Astrocyte of the cerebellum (primary cell): ENCODE results near the gene POC1A.

ENCODE experiments used
- DNase-seq: peaks from one replicate; pipeline ENCODE4 v3.0.0-alpha.2; 2011; ENCODE audit warnings: low read depth
- H3K4me3 ChIP-seq: 2 replicates; pipeline ENCODE4 v1.5.1; 2011; ENCODE audit warnings: mild to moderate bottlenecking, low read depth, low read length, moderate library complexity
- in situ Hi-C: cut with HindIII; loops from 2 replicates; pipeline ENCODE4 v1.10.0; 2017; ENCODE audit warnings: low sequenced_read_pairs
- TF ChIP-seq, protein P1 (sequence below): IDR thresholded peaks from 2 replicates; pipeline ENCODE4 v1.5.1; 2012; ENCODE audit warnings: low read length, low read depth, moderate library complexity, mild to moderate bottlenecking; ENCODE audit errors: missing control alignments

POC1A gene

DNA sequence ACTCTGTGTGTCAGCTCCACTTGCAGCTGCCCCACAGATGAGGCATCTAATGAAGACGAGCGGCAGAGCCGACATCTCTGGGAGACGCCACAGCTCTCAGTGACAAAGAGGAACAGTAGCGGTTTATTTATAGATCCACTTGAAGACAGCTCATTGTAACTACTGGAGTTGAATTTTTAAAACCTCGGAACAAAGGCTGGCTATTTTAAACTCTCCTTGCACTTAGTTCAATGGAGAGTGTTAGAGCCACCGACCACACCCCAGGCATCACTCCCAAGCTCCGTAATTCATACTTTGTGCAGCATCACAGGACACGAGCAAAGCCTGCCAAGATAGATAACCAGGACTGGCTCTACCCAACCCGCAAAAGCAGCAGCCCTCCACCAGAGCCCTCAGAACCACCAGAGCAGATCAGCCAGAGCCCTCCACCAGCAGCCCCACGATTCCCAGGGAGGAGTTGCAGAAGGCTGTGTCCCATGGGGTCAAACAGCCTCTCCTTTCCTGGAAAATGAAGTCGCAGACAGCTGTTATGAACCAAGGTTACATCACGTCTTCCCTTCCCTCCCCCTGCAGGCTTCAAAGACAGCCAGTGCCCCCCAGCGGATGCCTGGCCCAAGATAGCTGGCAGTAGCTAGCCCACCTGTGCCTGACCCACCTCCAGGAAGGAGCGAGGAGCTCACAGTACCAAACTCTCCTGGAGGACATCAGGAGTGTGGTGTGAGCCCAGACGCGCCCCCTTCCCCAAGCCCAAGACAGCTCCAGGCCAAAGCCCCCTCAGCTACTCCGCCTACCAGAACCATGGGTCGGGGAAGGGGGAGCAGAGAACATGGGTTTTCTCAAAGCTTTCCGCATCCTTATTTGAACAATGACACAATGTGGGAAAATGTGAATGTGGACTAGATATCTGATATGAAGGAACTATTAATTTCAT, 45.7 kb downstream of the POC1A start:
- DNase-seq: no peak
- no peak overlapping the region for H3K4me3 ChIP-seq
- TF ChIP-seq, protein P1, sequence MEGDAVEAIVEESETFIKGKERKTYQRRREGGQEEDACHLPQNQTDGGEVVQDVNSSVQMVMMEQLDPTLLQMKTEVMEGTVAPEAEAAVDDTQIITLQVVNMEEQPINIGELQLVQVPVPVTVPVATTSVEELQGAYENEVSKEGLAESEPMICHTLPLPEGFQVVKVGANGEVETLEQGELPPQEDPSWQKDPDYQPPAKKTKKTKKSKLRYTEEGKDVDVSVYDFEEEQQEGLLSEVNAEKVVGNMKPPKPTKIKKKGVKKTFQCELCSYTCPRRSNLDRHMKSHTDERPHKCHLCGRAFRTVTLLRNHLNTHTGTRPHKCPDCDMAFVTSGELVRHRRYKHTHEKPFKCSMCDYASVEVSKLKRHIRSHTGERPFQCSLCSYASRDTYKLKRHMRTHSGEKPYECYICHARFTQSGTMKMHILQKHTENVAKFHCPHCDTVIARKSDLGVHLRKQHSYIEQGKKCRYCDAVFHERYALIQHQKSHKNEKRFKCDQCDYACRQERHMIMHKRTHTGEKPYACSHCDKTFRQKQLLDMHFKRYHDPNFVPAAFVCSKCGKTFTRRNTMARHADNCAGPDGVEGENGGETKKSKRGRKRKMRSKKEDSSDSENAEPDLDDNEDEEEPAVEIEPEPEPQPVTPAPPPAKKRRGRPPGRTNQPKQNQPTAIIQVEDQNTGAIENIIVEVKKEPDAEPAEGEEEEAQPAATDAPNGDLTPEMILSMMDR: no peak
- in situ Hi-C loops: no loop called here

DNA sequence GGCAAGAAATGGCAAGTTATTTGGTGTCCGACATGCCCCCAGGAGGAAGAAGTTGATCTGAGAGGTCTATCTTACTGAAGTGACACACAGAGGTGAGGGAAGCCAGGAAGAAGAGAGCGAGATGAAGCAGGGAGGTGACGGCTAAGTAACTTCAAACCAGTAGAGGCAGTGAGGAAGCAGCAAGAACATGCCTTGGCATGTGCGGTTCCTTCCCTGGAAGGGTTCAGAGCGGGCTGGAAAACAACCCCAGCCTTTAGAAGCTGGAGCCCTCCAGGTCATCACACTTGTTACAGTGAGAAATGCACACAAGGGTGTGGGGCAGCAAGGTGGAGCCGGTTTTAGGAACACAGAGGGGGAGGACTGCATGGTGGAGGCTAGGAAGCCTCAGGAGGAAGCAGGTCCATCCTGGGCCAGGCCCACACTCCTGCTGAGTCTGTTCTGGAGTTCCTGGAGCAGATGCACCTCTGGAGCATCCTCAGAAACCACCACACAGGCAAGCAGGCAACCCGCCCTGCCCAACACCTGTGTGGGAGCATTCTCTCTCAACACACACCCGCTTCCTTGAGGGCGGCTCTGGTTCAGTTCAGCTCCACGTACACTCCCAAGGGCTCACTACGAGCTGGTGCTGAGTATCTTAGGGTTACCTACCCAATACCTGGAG, 47.1 kb downstream of the POC1A start:
- DNase-seq: no peak
- TF ChIP-seq, protein P1: no peak
- no peak overlapping the region for H3K4me3 ChIP-seq
- in situ Hi-C loops: no loop called here

DNA sequence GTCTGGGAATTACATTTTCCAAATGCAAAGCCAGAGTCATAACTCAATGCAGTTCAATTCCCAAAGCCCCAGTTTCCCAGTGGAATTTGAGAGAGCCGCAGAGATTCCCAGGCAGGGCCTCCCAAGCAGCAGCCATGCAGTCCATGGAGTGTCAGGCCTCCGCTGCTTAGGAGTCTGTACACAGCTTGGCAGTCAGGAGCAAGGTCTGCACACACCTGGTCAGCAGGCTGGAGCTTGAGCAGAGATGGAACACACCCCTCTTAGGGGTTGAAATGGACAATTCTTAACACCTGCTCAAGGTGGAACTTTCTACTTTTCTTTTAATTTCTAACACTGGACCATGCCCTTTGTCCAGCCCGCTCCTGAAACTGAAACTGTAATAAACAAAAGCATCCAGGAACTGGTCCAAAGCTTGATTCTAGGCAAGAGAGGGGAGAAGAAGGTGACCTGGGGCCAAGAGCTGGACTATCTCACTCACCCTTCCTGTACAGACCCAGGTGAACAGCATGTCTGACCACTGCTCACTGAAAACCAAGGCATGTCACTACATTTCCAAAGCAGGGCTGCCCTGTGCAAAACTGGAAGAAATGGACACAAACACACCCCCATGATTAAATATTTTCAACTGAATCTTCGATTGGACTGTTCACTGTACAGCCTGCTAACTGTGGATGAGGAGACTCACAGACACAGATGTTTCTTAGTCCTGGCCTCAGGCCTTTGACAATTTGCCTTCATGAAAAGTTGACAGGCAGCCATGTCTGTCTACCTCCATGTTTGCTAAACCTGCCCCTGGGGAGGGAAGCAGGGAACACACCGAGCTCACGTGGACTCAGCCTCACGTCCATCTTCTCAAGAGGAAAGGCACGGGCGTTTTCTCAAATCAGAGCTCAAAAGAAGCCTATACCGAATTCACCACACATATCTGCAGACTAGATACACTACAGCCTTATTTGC, 49.3 kb downstream of the POC1A start:
- TF ChIP-seq, protein P1: no peak
- in situ Hi-C loops: no loop called here
- H3K4me3 ChIP-seq: no peak overlapping the region
- no peak for DNase-seq

DNA sequence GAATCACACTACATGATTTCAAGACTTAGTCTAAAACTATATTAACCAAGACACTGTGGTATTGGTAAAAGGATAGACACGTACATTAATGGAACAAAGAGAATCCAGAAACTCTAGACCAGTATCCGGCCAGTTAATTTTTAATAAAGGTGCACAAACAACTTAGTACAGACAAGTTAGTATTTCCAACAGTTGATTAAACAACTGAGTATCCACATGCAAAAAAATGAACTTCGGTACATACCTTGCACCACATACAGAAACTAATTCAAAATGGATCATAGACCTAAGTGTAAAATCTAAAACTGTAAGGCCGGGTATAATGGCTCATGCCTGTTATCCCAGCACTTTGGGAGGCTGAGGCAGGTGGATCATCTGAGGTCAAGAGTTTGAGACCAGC, 51.3 kb downstream of the POC1A start:
- no peak overlapping the region for H3K4me3 ChIP-seq
- in situ Hi-C loops: no loop called here
- TF ChIP-seq, protein P1: no peak
- DNase-seq: no peak

DNA sequence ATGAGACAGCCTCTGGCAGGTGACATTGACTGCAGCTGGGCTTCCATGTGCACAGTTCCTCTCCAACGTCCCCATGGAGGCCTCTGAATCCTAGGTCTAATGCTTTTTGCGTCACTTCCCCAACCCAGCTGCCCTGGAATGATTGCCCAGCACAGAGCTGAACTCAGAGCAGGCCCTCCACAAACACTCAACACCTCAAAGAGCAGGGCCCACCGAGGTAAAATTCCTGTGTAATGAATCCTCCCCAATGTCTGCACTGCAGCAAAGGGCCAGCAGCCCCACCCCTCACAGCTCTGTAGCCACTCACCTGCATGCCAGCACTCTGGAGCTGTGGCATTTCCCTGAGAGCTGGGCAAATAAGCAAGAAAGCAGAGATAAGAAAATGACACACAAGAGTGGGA, 55.2 kb downstream of the POC1A start:
- no peak for DNase-seq
- TF ChIP-seq, protein P1: no peak
- H3K4me3 ChIP-seq: no peak overlapping the region
- in situ Hi-C loops: no loop called here
